Adrenal gland (tissue), 12 donors: ENCODE data around the gene DNAH1. TPM values are rescaled to one million over a fixed set of nuclear protein-coding genes. Genes with fewer than 3 reads are reported as not detected.

Experiments
- DNase-seq, 7 donors: peaks; one replicate each; pipeline ENCODE4 v3.0.0-alpha.2; 2019 to 2020
- H3K27ac ChIP-seq, 5 donors: fragments of 200-600 bp; sonication (generic) in 4 of 5; 1 replicate in 3 of 5; 2 replicates in 2 of 5; pipeline versions ENCODE4 v1.5.1 to v1.8.0; 2016 to 2020; ENCODE audit warnings: mild to moderate bottlenecking in 1 of 5
- H3K27me3 ChIP-seq: fragments of 200-600 bp; 2 replicates; pipeline ENCODE4 v1.8.0; 2021
- H3K36me3 ChIP-seq, 2 donors: fragments of 200-600 bp; replicated peaks in 1 of 2; 1 replicate in 1 of 2; 2 replicates in 1 of 2; pipeline versions ENCODE4 v1.5.1 to v1.8.0; 2018 to 2022
- H3K4me1 ChIP-seq, 2 donors: fragments of 200-600 bp; replicated peaks in 1 of 2; 1 replicate in 1 of 2; 2 replicates in 1 of 2; pipeline versions ENCODE4 v1.5.1 to v1.8.0; 2018 to 2021
- H3K4me3 ChIP-seq, 4 donors: fragments of 200-600 bp; sonication (generic) in 3 of 4; one replicate each; pipeline ENCODE4 v1.5.1; 2016 to 2018
- H3K9me3 ChIP-seq, 3 donors: fragments of 200-600 bp; sonication (generic) in 1 of 3; replicated peaks in 1 of 3; 1 replicate in 2 of 3; 2 replicates in 1 of 3; pipeline versions ENCODE4 v1.5.1 to v1.8.0; 2016 to 2021
- POLR2A ChIP-seq, 2 donors: fragments of 450-650 bp; IDR thresholded peaks; one replicate each; pipeline ENCODE4 v1.6.1; 2017; ENCODE audit warnings: antibody characterized with exemption in 2 of 2, mild to moderate bottlenecking in 2 of 2, moderate library complexity in 1 of 2
- WGBS, 4 donors: extraction: QIAGEN DNeasy Blood & Tissue Kit in 2 of 4; methylation state at CpG; one replicate each; pipeline versions ENCODE4 v1.1.5 to v1.1.7; 2013 to 2017; 5-methylcytosine and 5-hydroxymethylcytosine counted together
- intact Hi-C, 2 donors: fragments of 100-400 bp; cut with DNase I; formaldehyde crosslinking; loops; one replicate each; pipeline versions ENCODE4 v1.14.1 to v1.15.0; 2022 to 2023
- polyA plus RNA-seq, 3 donors: library from polyadenylated mRNA; stranded (reverse); fragments of 200-250 nt in 2 of 3; fragments of 350-450 nt in 1 of 3; fragmentation: Illumina TruSeq in 1 of 3; extraction: RNeasy Lipid Tissue Mini Kit (QIAGEN cat#74804) in 1 of 3; gene quantifications; one replicate each; pipeline ENCODE4 v1.2.3, GENCODE V29; 2013 to 2014
- total RNA-seq, 9 donors: library from RNA; depleted of rRNA in 4 of 9; stranded (reverse); fragments of >200 nt in 4 of 9; fragments of 120-200 nt in 1 of 9; fragmentation: NEBNext Ultra II Directional in 1 of 9; extraction: Animal tissue kit (Norgen Biotek cat#: 25700) in 1 of 9; gene quantifications; one replicate each; pipeline versions ENCODE4 v1.1.0 to v1.2.4, GENCODE V29; 2013 to 2023
- TF ChIP-seq, protein P1 (sequence below), 6 experiments: fragments of 450-650 bp in 4 of 6; fragments of 200-600 bp in 2 of 6; sonication (generic) in 1 of 6; IDR thresholded peaks; 1 replicate in 5 of 6; 2 replicates in 1 of 6; pipeline versions ENCODE4 v1.5.1 to v1.8.0; 2016 to 2021; ENCODE audit warnings: antibody characterized with exemption in 6 of 6, mild to moderate bottlenecking in 2 of 6, moderate library complexity in 1 of 6
- donor health status: healthy with polysubstance abuse.
- donor health status: Bipolar disorder and iron deficiency.
- donor health status: DM: yes; HTN: yes; CAD: no.
- donor health status: DM: no; HTN: no; CAD: no.
- donor health status: DM: no; HTN: no; CAD: no.
- donor health status: DM: yes; HTN: yes; CAD: no.

DNAH1 gene
- total and polyA plus RNA-seq, 12 donors, result 2.1 to 24.4 (median 9.0) TPM

DNA sequence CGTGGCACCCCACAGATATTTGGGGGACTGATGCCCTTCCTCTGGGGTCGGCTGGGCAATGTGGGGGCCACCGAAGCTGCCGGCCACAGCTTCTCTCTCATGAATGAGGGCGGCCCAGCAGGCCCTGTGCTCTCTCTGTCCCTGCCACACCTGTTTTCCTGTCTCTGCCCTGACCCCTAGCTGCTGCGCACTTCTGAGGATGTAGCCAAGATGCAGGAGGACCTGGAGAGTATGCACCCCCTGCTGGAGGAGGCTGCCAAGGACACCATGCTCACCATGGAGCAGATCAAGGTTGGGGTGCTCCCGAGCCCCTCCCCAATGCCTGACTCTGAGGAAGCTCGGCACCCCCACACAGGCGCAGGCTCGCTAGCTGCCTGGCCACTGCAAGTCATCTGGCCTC is 69.0 kb downstream of the DNAH1 start:
- Histone ChIP-seq H3K4me1 (no peaks in the 10 kb centered on the region), H3K27ac (no peak overlapping the region), H3K36me3 (no peaks in the 10 kb centered on the region), H3K9me3 (no peaks in the 10 kb centered on the region), H3K4me3 (no peak overlapping the region), H3K27me3 (no peaks in the 10 kb centered on the region)
- DNase-seq, result no peak
- 70 to 78% (median 75%) methylated on average over 5 to 10 of the region's 10 CpGs; no CpG with 5 or more reads in 1 of the 4 donors for WGBS, 4 donors
- intact Hi-C loops, result no loop called here
- TF ChIP-seq, protein P1, sequence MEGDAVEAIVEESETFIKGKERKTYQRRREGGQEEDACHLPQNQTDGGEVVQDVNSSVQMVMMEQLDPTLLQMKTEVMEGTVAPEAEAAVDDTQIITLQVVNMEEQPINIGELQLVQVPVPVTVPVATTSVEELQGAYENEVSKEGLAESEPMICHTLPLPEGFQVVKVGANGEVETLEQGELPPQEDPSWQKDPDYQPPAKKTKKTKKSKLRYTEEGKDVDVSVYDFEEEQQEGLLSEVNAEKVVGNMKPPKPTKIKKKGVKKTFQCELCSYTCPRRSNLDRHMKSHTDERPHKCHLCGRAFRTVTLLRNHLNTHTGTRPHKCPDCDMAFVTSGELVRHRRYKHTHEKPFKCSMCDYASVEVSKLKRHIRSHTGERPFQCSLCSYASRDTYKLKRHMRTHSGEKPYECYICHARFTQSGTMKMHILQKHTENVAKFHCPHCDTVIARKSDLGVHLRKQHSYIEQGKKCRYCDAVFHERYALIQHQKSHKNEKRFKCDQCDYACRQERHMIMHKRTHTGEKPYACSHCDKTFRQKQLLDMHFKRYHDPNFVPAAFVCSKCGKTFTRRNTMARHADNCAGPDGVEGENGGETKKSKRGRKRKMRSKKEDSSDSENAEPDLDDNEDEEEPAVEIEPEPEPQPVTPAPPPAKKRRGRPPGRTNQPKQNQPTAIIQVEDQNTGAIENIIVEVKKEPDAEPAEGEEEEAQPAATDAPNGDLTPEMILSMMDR (IDR thresholded peaks at IDR 0.05), result peak in 3 of 6 experiments; percentile 13 to 26 (median 15)
- no peak for TF ChIP-seq POLR2A (IDR thresholded peaks at IDR 0.05)

DNA sequence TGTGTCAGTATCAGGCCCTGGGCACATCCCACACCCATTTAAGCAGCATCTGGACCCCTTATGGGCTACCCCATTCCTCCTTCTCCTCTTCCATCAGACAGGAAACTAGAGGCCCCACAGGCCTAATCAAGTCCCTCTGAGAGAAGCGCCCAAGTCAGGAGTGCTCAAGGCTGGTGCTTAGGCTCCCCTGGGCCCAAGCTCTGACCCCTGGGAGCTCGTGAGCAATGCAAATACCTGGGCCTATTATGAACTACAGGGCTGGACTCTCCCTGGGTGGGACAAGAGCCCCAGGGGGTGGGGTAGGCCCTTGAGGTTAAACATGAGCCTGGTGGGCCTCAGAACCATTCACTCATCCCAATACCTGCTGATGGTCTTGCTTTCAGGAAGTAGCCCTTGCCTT is 71.4 kb downstream of the DNAH1 start:
- no peak for DNase-seq
- 92 to 100% methylated on average over 2 of the region's 2 CpGs; no CpG with 5 or more reads in 2 of the 4 donors for WGBS, 4 donors
- Histone ChIP-seq H3K27ac (no peak overlapping the region), H3K36me3 (no peaks in the 10 kb centered on the region), H3K27me3 (no peaks in the 10 kb centered on the region), H3K9me3 (no peaks in the 10 kb centered on the region), H3K4me3 (no peak overlapping the region), H3K4me1 (no peaks in the 10 kb centered on the region)
- intact Hi-C loops, result no loop called here
- TF ChIP-seq, protein P1 (IDR thresholded peaks at IDR 0.05), result no peak
- no peak for TF ChIP-seq POLR2A (IDR thresholded peaks at IDR 0.05)

DNA sequence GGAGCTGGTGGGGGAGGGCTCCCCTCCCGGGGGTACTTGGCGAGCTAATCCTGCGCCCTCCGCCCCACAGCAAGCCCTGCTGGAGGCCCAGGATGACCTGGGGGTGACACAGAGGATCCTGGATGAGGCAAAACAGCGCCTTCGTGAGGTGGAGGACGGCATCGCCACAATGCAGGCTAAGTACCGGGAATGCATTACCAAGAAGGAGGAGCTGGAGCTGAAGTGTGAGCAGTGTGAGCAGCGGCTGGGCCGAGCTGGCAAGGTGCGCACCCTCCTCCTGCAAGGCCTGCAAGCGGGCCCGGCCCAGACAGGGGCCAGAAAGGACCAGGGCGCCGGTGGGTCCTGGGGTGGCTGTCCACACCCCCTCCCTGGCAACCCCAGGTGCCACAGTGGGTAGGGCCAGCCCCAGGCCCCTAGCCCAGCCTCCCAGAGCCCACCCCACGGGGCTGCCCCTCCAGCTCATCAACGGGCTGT is 72.3 kb downstream of the DNAH1 start:
- TF ChIP-seq, protein P1 (IDR thresholded peaks at IDR 0.05), result no peak
- no peak for TF ChIP-seq POLR2A (IDR thresholded peaks at IDR 0.05)
- Histone ChIP-seq H3K9me3 (no peaks in the 10 kb centered on the region), H3K27ac (no peak overlapping the region), H3K27me3 (no peaks in the 10 kb centered on the region), H3K4me3 (no peak overlapping the region), H3K4me1 (no peaks in the 10 kb centered on the region), H3K36me3 (peaks cover 0 to 1% of the 10 kb centered on the region in 2 donors)
- intact Hi-C loops, result no loop called here
- WGBS, 4 donors, result 84 to 97% (median 87%) methylated on average over 9 to 18 of the region's 18 CpGs
- no peak for DNase-seq

DNA sequence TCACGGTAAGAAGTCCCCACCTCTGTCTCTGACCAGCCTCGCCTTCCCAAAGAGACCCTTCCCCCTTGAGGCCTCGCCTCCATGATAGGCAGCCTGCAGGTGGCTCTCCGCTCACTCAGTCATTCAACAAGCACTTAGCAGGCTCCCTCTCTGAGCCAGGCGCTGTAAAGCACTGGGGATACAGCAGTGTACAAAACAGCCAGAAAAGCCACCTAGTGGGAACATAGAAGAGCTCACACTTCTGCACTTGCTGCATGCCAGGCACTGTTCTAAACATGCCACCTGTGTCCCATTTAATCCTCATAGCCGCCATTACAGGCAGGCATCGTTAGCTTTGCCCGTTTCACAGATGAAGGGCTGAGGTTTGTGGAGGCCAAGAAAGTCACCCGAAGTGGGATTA is 72.8 kb downstream of the DNAH1 start:
- no peaks in the 10 kb centered on the region for H3K27me3 ChIP-seq
- TF ChIP-seq POLR2A (IDR thresholded peaks at IDR 0.05), result no peak
- TF ChIP-seq, protein P1 (IDR thresholded peaks at IDR 0.05), result no peak
- WGBS, 4 donors, result 96 to 97% (median 96%) methylated on average over 6 to 9 of the region's 9 CpGs

More for the DNA sequence above, 72.8 kb downstream of the DNAH1 start:
- DNase-seq, result no peak
- Histone ChIP-seq H3K9me3 (no peaks in the 10 kb centered on the region), H3K4me3 (no peak overlapping the region), H3K27ac (no peak overlapping the region), H3K36me3 (peaks cover 0 to 5% of the 10 kb centered on the region in 2 donors), H3K4me1 (no peaks in the 10 kb centered on the region)
- intact Hi-C loops, result no loop called here
